GM19240 (cell line): ENCODE data around the gene SORCS2.

Experiments used
- DNase-seq: peaks from one replicate; pipeline ENCODE4 v3.0.0; 2011; ENCODE audit warnings: low spot score; ENCODE audit not compliant: insufficient read length

SORCS2 gene

GRCh38 chr4:7352486-7352885 is 160.1 kb downstream of the SORCS2 start:
- DNase-seq, result no peak

GRCh38 chr4:7353046-7353790 is 160.9 kb downstream of the SORCS2 start:
- no peak for DNase-seq

GRCh38 chr4:7353846-7354610 is 161.7 kb downstream of the SORCS2 start:
- DNase-seq, result no peak

GRCh38 chr4:7354927-7355326 is 162.6 kb downstream of the SORCS2 start:
- DNase-seq, result no peak

GRCh38 chr4:7355795-7356194 is 163.5 kb downstream of the SORCS2 start:
- no peak for DNase-seq

GRCh38 chr4:7356667-7357310 is 164.5 kb downstream of the SORCS2 start:
- no peak for DNase-seq

DNA sequence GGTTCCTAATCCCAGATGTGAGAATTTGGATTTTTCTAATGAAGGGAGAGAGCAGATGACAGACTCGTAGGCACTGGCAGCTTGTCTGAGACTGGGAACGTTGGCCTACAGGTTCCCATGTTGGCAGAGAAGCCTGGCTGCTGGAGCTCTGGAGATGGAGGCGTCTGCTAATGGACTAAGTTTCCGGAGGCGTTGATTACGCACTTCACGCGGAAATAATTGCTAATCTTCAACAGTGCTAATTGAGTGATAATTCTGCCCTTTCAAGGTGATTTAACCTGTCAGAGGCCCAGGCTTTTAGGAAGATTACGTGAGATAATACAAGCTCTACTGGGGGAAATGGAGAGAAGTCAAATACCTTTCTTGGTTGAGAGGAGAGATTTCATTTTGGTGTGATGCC is 165.0 kb downstream of the SORCS2 start:
- no peak for DNase-seq

GRCh38 chr4:7358100-7358735 is 165.9 kb downstream of the SORCS2 start:
- DNase-seq, result no peak

- DNase-seq, result no peak
Measured at GRCh38 chr4:7359400-7360062, 167.2 kb downstream of the SORCS2 start.

DNA sequence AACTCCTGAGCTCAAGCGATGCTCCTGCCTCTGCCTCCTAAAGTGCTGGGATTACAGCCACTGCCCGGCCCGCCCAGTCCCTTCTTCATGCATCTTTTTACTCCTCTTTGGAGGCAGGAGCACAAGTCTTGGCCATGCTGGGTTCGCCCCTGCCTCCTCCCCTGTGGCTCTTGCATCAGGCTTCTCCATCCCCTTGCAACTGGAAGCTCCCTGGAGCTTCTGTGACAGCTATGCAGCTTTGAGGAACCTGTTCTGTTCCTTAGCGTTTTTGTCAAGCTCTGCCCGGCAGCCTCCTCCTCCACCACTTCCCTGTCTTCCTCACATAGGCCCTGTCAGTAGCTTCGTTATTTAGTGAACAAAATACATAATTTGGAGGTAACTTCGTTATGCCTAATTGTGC is 168.5 kb downstream of the SORCS2 start:
- DNase-seq, result no peak

DNA sequence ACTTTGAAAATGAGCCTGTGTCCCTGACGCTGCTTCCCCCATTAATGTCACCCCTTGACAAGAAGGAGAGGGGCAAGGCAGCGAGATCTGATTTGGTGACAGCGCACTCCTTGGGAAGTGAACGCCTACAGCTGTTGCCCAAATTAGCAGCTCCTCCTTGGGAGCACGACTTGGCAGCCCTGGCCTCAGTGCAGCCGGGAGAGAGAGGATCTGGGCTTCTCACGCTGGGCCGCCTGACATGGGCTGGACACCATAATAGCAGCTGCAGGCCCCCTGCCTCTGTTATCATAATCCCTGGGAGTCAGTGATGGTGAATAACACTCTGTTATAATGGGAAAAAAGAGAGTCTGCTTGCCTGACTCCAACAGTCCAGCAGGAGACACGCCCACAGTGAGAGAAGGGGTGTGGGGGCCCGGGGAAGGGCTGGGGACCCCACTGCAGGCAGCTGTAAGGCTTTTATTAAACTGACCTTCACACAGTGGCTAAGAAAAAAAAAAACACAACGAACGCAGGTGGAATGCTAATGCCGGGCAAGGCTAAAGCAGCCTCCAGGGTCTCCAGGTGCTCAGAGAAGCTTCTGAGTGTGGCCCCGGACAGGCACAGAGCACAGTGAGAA is 169.1 kb downstream of the SORCS2 start:
- DNase-seq, result no peak

DNA sequence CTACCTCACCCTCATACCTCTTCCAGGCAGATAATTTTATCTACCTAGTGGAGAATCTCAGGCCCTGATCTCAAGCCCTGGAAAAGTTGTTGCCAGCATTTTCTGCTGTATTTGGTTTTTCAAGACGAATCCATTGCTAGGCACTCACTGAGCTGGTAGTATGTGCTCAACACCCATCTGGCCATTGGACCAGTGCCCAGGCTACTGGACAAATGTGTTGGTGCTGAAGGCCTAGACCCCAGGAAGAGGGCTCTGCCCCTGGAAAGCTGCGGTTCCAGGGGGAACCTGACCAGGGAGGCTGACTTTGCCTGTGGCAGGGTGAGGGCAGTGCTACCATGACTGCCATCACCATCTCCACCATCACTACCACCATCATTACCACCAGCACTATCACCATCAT is 170.0 kb downstream of the SORCS2 start:
- DNase-seq, result no peak

- DNase-seq, result no peak
Measured at GRCh38 chr4:7362862-7363430, 170.6 kb downstream of the SORCS2 start.

- DNase-seq, result no peak
Measured at GRCh38 chr4:7364979-7365378, 172.6 kb downstream of the SORCS2 start.

- no peak for DNase-seq
Measured at GRCh38 chr4:7365462-7366179, 173.3 kb downstream of the SORCS2 start.

GRCh38 chr4:7366180-7366945 is 174.0 kb downstream of the SORCS2 start:
- no peak for DNase-seq

DNA sequence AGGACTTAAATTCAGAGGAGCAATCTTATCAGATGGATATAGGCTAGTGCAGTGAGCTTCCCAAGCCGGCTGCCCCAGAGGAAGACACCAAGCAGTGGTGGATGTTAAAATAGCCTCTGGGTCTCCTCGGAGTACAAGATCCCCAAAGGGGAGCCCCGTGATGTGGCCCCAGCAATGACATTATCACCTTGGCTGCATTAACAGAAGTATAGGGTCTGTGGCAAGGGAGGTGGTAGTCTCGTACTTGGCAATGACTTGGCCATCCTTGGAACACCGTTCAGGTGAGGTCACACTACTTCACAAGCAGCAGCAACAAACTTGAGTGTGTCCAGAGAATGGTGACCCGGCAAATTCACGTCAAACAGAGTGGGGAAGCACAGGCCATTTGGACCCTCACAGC is 174.6 kb downstream of the SORCS2 start:
- no peak for DNase-seq

GRCh38 chr4:7367406-7367805 is 175.1 kb downstream of the SORCS2 start:
- no peak for DNase-seq

DNA sequence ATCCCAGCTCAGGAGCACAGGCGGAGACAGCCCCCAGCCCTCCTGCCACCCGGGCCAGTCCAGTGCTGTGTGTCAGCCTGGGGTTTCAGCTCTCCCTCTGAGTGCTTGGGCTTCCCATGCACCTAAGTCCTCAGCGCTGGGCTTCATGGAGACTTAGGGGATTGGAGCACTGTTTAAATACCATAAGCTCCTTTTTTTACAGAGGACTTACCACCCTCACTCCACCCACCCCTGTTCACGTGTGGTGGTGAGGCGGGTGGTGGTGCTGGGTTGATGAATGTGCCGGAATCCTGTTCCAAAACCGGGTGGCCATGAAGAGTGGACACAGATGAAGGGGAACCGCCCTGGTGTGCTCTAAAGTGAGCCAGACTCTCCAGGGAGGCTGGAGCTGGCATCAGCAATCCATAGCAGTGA is 175.5 kb downstream of the SORCS2 start:
- no peak for DNase-seq
